Upper lobe of left lung (tissue), 6 donors: ENCODE measurements around the gene PDE8A. TPM values are rescaled to one million over a fixed set of nuclear protein-coding genes. Genes with fewer than 3 reads are reported as not detected.

Experiments used
- ATAC-seq, 2 donors: fragments of 200-7000 bp; cut with Tn5 transposase; one replicate each; pipeline ENCODE4 v1.9.1; 2022; ENCODE audit warnings: mild to moderate bottlenecking in 2 of 2, moderate library complexity in 2 of 2; ENCODE audit not compliant: low FRiP score in 2 of 2
- DNase-seq, 2 donors: peaks; one replicate each; pipeline ENCODE4 v3.0.0-alpha.2; 2019 to 2020
- H3K27ac ChIP-seq, 4 donors: fragments of 200-600 bp; sonication (generic); one replicate each; pipeline ENCODE4 v1.5.1; 2016 to 2019
- H3K27me3 ChIP-seq, 4 donors: fragments of 200-600 bp; sonication (generic); one replicate each; pipeline ENCODE4 v1.5.1; 2017 to 2019
- H3K36me3 ChIP-seq, 4 donors: fragments of 200-600 bp; sonication (generic); one replicate each; pipeline ENCODE4 v1.5.1; 2016 to 2019
- H3K4me1 ChIP-seq, 4 donors: fragments of 200-600 bp; sonication (generic); one replicate each; pipeline ENCODE4 v1.5.1; 2018 to 2019
- H3K4me3 ChIP-seq, 4 donors: fragments of 200-600 bp; sonication (generic); one replicate each; pipeline ENCODE4 v1.5.1; 2017 to 2019; ENCODE audit warnings: mild to moderate bottlenecking in 2 of 4, moderate library complexity in 1 of 4
- H3K9me3 ChIP-seq, 4 donors: fragments of 200-600 bp; sonication (generic); one replicate each; pipeline ENCODE4 v1.5.1; 2018 to 2019
- CTCF ChIP-seq, 6 experiments: fragments of 450-650 bp in 4 of 6; fragments of 200-600 bp in 2 of 6; sonication (generic) in 2 of 6; IDR thresholded peaks; one replicate each; pipeline ENCODE4 v1.5.1; 2016 to 2019; ENCODE audit warnings: antibody characterized with exemption in 6 of 6
- EP300 ChIP-seq, 4 donors: sonication (generic); formaldehyde crosslinking; IDR thresholded peaks; one replicate each; pipeline ENCODE4 v1.5.1; 2017; ENCODE audit warnings: antibody characterized with exemption in 4 of 4, control low read depth in 2 of 4
- POLR2A ChIP-seq, 4 donors: fragments of 450-650 bp; IDR thresholded peaks; one replicate each; pipeline ENCODE4 v1.5.1; 2016 to 2017; ENCODE audit warnings: antibody characterized with exemption in 4 of 4, mild to moderate bottlenecking in 2 of 4
- POLR2AphosphoS5 ChIP-seq, 2 donors: sonication (generic); formaldehyde crosslinking; IDR thresholded peaks; one replicate each; pipeline ENCODE4 v1.5.1; 2017; ENCODE audit warnings: antibody characterized with exemption in 2 of 2
- WGBS, 2 donors: methylation state at CpG; one replicate each; pipeline ENCODE4 v1.1.5; 2017 to 2018; 5-methylcytosine and 5-hydroxymethylcytosine counted together
- total RNA-seq, 6 donors: library from RNA; depleted of rRNA in 4 of 6; stranded (reverse); fragments of >200 nt in 4 of 6; gene quantifications; one replicate each; pipeline versions ENCODE4 v1.1.0 to v1.2.1, GENCODE V29; 2016 to 2021
- donor health status: DM: no; HTN: no; CAD: no; lungs with moderate emphysema.
- donor health status: DM: no; HTN: yes; CAD: no; lungs with severe emphysema.

PDE8A gene
- total RNA-seq, 6 donors from 2014 or later: 36.5 to 66.0 (median 48.4) TPM

GRCh38 chr15:85048430-85048829 is 66.8 kb downstream of the PDE8A start:
- ATAC-seq (no peak), DNase-seq (no peak)
- 46 to 57% methylated on average over 6 of the region's 6 CpGs for WGBS, 2 donors
- TF ChIP-seq POLR2A (IDR thresholded peaks at IDR 0.05) (no peak), CTCF (IDR thresholded peaks at IDR 0.05) (no peak), POLR2AphosphoS5 (IDR thresholded peaks at IDR 0.05) (no peak), EP300 (IDR thresholded peaks at IDR 0.05) (no peak)
- Histone ChIP-seq H3K27me3 (no peaks in the 10 kb centered on the region), H3K4me3 (no peak overlapping the region), H3K4me1 (peaks cover 11 to 22% (median 16%) of the 10 kb centered on the region in 4 donors), H3K27ac (peak overlapping the region in 1 of 4 donors; percentile 52), H3K9me3 (no peaks in the 10 kb centered on the region), H3K36me3 (no peaks in the 10 kb centered on the region)

- no peaks in the 10 kb centered on the region for H3K36me3 ChIP-seq
- H3K4me1 ChIP-seq: peaks cover 11 to 22% (median 14%) of the 10 kb centered on the region in 4 donors
- no peaks in the 10 kb centered on the region for H3K9me3 ChIP-seq
- TF ChIP-seq CTCF (IDR thresholded peaks at IDR 0.05): no peak
- no peak for TF ChIP-seq POLR2AphosphoS5 (IDR thresholded peaks at IDR 0.05)
- TF ChIP-seq POLR2A (IDR thresholded peaks at IDR 0.05): no peak
- no peak for TF ChIP-seq EP300 (IDR thresholded peaks at IDR 0.05)
- no peak for DNase-seq
- ATAC-seq: no peak
- no peaks in the 10 kb centered on the region for H3K27me3 ChIP-seq
- no peak overlapping the region for H3K27ac ChIP-seq
- no peak overlapping the region for H3K4me3 ChIP-seq
These were observed 68.1 kb downstream of the PDE8A start for GRCh38 chr15:85049805-85050204.

GRCh38 chr15:85059734-85060133 is 78.1 kb downstream of the PDE8A start:
- TF ChIP-seq CTCF (IDR thresholded peaks at IDR 0.05) (no peak), POLR2AphosphoS5 (IDR thresholded peaks at IDR 0.05) (no peak), EP300 (IDR thresholded peaks at IDR 0.05) (no peak), POLR2A (IDR thresholded peaks at IDR 0.05) (no peak)
- H3K4me1 ChIP-seq: no peaks in the 10 kb centered on the region
- H3K9me3 ChIP-seq: no peaks in the 10 kb centered on the region
- no peak overlapping the region for H3K4me3 ChIP-seq
- H3K27ac ChIP-seq: no peak overlapping the region
- no peak for ATAC-seq
- H3K36me3 ChIP-seq: no peaks in the 10 kb centered on the region
- no peak for DNase-seq
- WGBS, 2 donors: 67 to 91% methylated on average over 2 of the region's 2 CpGs
- H3K27me3 ChIP-seq: no peaks in the 10 kb centered on the region

- 56 to 92% methylated on average over 2 of the region's 2 CpGs for WGBS, 2 donors
- TF ChIP-seq POLR2AphosphoS5 (IDR thresholded peaks at IDR 0.05): no peak
- TF ChIP-seq POLR2A (IDR thresholded peaks at IDR 0.05): no peak
- no peak for TF ChIP-seq EP300 (IDR thresholded peaks at IDR 0.05)
- Histone ChIP-seq H3K27ac (no peak overlapping the region), H3K27me3 (no peaks in the 10 kb centered on the region), H3K9me3 (no peaks in the 10 kb centered on the region), H3K4me1 (no peaks in the 10 kb centered on the region), H3K36me3 (peaks cover 0 to 3% (median 0%) of the 10 kb centered on the region in 4 donors), H3K4me3 (no peak overlapping the region)
- ATAC-seq (no peak), DNase-seq (no peak)
These were observed 80.9 kb downstream of the PDE8A start for GRCh38 chr15:85062560-85062959.

- TF ChIP-seq CTCF (IDR thresholded peaks at IDR 0.05): no peak
- no peak for TF ChIP-seq POLR2AphosphoS5 (IDR thresholded peaks at IDR 0.05)
- TF ChIP-seq POLR2A (IDR thresholded peaks at IDR 0.05): no peak
- no peak for TF ChIP-seq EP300 (IDR thresholded peaks at IDR 0.05)
- no peak overlapping the region for H3K4me3 ChIP-seq
- no peak for ATAC-seq
- DNase-seq: no peak
- H3K27ac ChIP-seq: no peak overlapping the region
- no peaks in the 10 kb centered on the region for H3K9me3 ChIP-seq
- no peaks in the 10 kb centered on the region for H3K27me3 ChIP-seq
- WGBS, 2 donors: 90 to 98% methylated on average over 2 of the region's 2 CpGs
- peaks cover 0 to 9% (median 5%) of the 10 kb centered on the region in 4 donors for H3K36me3 ChIP-seq
- no peaks in the 10 kb centered on the region for H3K4me1 ChIP-seq
These were observed 81.4 kb downstream of the PDE8A start for GRCh38 chr15:85063088-85063487.
